Smooth muscle cell (in vitro differentiated cells): ENCODE data around the gene SREBF1. TPM values are rescaled to one million over a fixed set of nuclear protein-coding genes. Genes with fewer than 3 reads are reported as not detected.
A peak's percentile ranks its signal among the peaks of the same experiment; 100 is the strongest.

Experiments
- DNase-seq: peaks from one replicate; lab custom pipeline; 2025; ENCODE audit not compliant: unreplicated experiment; lab: John Stamatoyannopoulos, UW
- H2AFZ ChIP-seq: fragments of 200-600 bp; sonication (generic); 2 replicates; pipeline ENCODE4 v1.6.0; 2016; ENCODE audit warnings: antibody characterized with exemption, low read depth, mild to moderate bottlenecking
- H3F3A ChIP-seq: fragments of 200-600 bp; sonication (generic); 2 replicates; pipeline ENCODE4 v1.6.0; 2017; ENCODE audit warnings: antibody characterized with exemption, low read depth
- H3K27ac ChIP-seq: fragments of 200-600 bp; sonication (generic); 2 replicates; pipeline ENCODE4 v1.5.1; 2016; ENCODE audit warnings: low read depth, mild to moderate bottlenecking
- H3K27me3 ChIP-seq: fragments of 200-600 bp; sonication (generic); 2 replicates; pipeline ENCODE4 v1.6.1; 2016; ENCODE audit warnings: low read depth, mild to moderate bottlenecking
- H3K36me3 ChIP-seq: fragments of 200-600 bp; sonication (generic); 2 replicates; pipeline ENCODE4 v1.5.1; 2016; ENCODE audit warnings: low read depth
- H3K4me1 ChIP-seq: fragments of 200-600 bp; sonication (generic); 2 replicates; pipeline ENCODE4 v1.5.1; 2016; ENCODE audit warnings: low read depth
- H3K4me2 ChIP-seq: fragments of 200-600 bp; sonication (generic); 2 replicates; pipeline ENCODE4 v1.6.0; 2016; ENCODE audit warnings: mild to moderate bottlenecking
- H3K4me3 ChIP-seq: fragments of 200-600 bp; sonication (generic); 2 replicates; pipeline ENCODE4 v1.5.1; 2016; ENCODE audit warnings: mild to moderate bottlenecking
- H3K79me2 ChIP-seq: fragments of 200-600 bp; sonication (generic); 2 replicates; pipeline ENCODE4 v1.6.0; 2016; ENCODE audit warnings: low read depth, mild to moderate bottlenecking
- H3K9ac ChIP-seq: fragments of 200-600 bp; sonication (generic); 2 replicates; pipeline ENCODE4 v1.6.0; 2016; ENCODE audit warnings: low read depth
- H3K9me3 ChIP-seq: fragments of 200-600 bp; sonication (generic); replicated peaks from 2 replicates; pipeline ENCODE4 v1.5.1; 2016; ENCODE audit warnings: low read depth
- H4K20me1 ChIP-seq: fragments of 200-600 bp; sonication (generic); 2 replicates; pipeline ENCODE4 v1.6.0; 2016; ENCODE audit warnings: low read depth
- WGBS: methylation state at CpG from one replicate; pipeline ENCODE4 v1.1.7; 2016; ENCODE audit warnings: low lambda C conversion rate; 5-methylcytosine and 5-hydroxymethylcytosine counted together
- polyA plus RNA-seq: library from polyadenylated mRNA; unstranded; fragments of >200 nt; fragmentation: Nextera tagmentation; extraction: Ambion mirVana; gene quantifications from 2 replicates; pipeline ENCODE4 v1.2.1, GENCODE V29; 2016
- total RNA-seq: library from RNA; depleted of rRNA; stranded (reverse); fragments of >200 nt; gene quantifications from 2 replicates; pipeline ENCODE4 v1.2.3, GENCODE V29; 2014
- TF ChIP-seq, protein P1 (sequence below): fragments of 200-600 bp; sonication (generic); IDR thresholded peaks from 2 replicates; pipeline ENCODE4 v1.5.1; 2017; ENCODE audit warnings: borderline replicate concordance, mild to moderate bottlenecking, antibody characterized with exemption; ENCODE audit not compliant: insufficient read depth, poor library complexity, severe bottlenecking

Gene SREBF1
- total and polyA plus RNA-seq, 2 experiments from 2014 or later: 23.5 to 45.4 TPM

DNA sequence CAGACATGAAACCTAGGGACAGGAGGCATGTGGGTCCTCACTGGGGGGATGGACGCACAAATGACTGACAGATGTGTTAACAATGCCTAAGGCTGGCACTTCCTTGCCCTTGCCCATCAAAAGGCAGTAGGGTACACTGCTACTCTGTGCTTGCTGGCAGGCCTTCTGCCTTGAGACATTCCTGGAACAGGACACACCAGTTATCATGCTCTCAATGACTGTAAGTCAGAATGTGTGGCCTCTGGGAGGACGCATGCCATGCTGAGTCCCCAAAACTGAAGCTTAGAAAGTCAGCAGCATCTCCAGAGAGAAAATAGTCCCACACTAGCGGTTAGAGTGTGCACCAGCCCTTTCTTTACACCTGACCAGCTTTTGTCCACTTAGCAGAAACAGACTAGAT, 16.1 kb upstream of the SREBF1 start:
- H3K9me3 ChIP-seq: no peaks in the 10 kb centered on the region
- no peaks in the 10 kb centered on the region for H3F3A ChIP-seq
- TF ChIP-seq, protein P1, sequence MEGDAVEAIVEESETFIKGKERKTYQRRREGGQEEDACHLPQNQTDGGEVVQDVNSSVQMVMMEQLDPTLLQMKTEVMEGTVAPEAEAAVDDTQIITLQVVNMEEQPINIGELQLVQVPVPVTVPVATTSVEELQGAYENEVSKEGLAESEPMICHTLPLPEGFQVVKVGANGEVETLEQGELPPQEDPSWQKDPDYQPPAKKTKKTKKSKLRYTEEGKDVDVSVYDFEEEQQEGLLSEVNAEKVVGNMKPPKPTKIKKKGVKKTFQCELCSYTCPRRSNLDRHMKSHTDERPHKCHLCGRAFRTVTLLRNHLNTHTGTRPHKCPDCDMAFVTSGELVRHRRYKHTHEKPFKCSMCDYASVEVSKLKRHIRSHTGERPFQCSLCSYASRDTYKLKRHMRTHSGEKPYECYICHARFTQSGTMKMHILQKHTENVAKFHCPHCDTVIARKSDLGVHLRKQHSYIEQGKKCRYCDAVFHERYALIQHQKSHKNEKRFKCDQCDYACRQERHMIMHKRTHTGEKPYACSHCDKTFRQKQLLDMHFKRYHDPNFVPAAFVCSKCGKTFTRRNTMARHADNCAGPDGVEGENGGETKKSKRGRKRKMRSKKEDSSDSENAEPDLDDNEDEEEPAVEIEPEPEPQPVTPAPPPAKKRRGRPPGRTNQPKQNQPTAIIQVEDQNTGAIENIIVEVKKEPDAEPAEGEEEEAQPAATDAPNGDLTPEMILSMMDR: no peak
- no peaks in the 10 kb centered on the region for H3K27me3 ChIP-seq
- no peak overlapping the region for H3K9ac ChIP-seq
- no peak overlapping the region for H3K4me2 ChIP-seq
- H4K20me1 ChIP-seq: no peaks in the 10 kb centered on the region
- no peak overlapping the region for H3K27ac ChIP-seq
- no peak overlapping the region for H3K4me3 ChIP-seq
- peaks cover 20% of the 10 kb centered on the region for H3K4me1 ChIP-seq
- H3K79me2 ChIP-seq: no peaks in the 10 kb centered on the region
- H3K36me3 ChIP-seq: no peaks in the 10 kb centered on the region
- DNase-seq: no peak
- WGBS: 95% methylated on average over 3 of the region's 3 CpGs
- H2AFZ ChIP-seq: no peak overlapping the region

DNA sequence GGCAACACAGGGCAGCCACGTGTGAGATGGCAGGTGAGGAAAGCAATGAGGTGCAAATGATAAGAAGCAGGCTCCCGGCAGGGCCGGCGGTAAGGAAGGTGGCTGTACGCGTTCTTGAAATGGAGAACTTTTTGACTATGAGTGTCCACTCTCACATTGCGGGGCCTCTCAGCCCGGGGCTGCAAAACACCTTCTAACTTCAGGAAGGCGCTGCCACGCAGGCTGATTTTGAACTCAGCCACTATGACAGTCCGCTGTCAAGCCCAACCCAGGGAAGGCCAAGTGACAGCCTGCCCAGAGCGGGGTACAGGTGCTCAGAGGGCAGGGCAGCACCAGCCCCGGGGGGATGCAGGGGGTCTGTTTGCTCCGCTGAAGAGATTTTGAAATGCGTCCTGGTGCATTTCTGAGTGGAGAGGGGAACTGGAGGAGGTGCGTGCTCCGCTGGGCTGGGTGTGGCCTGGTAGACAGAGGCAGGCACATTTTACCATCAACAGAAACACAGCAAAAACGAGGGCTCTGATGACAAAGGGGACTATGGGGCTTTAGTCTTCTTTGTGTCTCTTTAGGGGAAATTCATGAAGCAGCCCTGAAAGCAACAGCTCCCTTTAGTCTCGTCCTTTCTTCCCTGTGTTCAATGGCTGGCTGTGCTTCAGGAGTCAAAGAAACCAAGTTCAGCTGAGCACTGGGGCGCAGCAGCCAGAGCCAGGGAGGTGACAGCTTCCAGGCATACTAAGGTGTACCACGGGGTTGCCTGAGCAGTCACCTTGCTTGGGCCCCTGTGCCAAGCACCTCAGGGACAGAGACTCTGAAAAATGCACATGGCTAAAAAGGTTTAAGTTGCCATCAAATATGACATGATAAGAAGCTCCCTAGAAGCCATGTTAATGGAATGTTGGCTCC, 14.6 kb upstream of the SREBF1 start:
- H3K27ac ChIP-seq: no peak overlapping the region
- no peaks in the 10 kb centered on the region for H3K79me2 ChIP-seq
- no peaks in the 10 kb centered on the region for H3K36me3 ChIP-seq
- 92% methylated on average over 21 of the region's 21 CpGs for WGBS
- H3K4me3 ChIP-seq: no peak overlapping the region
- no peaks in the 10 kb centered on the region for H3K9me3 ChIP-seq
- no peak overlapping the region for H2AFZ ChIP-seq
- no peaks in the 10 kb centered on the region for H3K27me3 ChIP-seq
- TF ChIP-seq, protein P1: no peak
- H3K4me2 ChIP-seq: no peak overlapping the region
- H3K9ac ChIP-seq: no peak overlapping the region
- H3K4me1 ChIP-seq: peaks cover 20% of the 10 kb centered on the region
- H3F3A ChIP-seq: no peaks in the 10 kb centered on the region
- H4K20me1 ChIP-seq: no peaks in the 10 kb centered on the region
- DNase-seq: no peak

DNA sequence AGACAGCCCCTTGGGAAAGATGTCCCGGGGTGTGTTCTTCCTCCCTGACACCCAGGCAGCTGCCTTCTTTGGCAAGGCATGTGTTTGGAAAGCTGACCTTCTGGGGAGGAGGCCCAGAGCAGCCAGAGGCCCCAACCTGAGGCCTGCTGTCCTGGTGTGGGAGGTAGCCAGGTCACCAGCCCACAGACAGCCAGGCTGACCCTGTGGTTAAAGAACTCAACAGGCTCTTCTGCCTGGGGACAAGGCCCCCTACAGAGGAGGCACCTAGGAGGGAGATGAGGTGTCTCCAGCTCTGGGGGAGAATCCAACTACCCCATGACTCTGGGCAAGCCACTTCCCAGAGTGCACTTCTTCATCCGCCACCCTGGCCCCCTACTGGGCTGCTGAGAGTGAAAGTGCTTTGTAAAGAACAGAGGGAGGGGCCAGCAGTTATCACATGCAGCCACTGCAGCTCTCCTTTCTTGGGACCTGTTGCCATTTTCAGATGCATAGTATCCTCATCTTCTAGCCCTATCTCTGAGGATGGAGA, 13.1 kb upstream of the SREBF1 start:
- no peaks in the 10 kb centered on the region for H4K20me1 ChIP-seq
- no peak overlapping the region for H2AFZ ChIP-seq
- no peaks in the 10 kb centered on the region for H3K9me3 ChIP-seq
- H3K4me1 ChIP-seq: peaks cover 17% of the 10 kb centered on the region
- no peaks in the 10 kb centered on the region for H3F3A ChIP-seq
- H3K36me3 ChIP-seq: no peaks in the 10 kb centered on the region
- no peak for DNase-seq
- no peak overlapping the region for H3K4me2 ChIP-seq
- H3K4me3 ChIP-seq: no peak overlapping the region
- 97% methylated on average over 2 of the region's 2 CpGs for WGBS
- TF ChIP-seq, protein P1: peak; percentile 5
- H3K27me3 ChIP-seq: no peaks in the 10 kb centered on the region
- no peaks in the 10 kb centered on the region for H3K79me2 ChIP-seq
- H3K9ac ChIP-seq: no peak overlapping the region
- H3K27ac ChIP-seq: no peak overlapping the region
